Stimulated activated CD8-positive, alpha-beta memory T cell treated with anti-CD3 and anti-CD28 coated beads, Interleukin-2, amount 100 ng/mL, for 1 hour (primary cell): Measurements from ENCODE around the gene B4GALNT4.
"Not testable (repeated sequence)": the region's sequence is repeated elsewhere in the genome, so short reads cannot be mapped to it uniquely, and the experiment has no call there.

Experiments used
- DNase-seq, 2 donors: peaks; one replicate each; pipeline ENCODE4 v3.0.0-alpha.2; 2020; ENCODE audit warnings: low read depth in 2 of 2

B4GALNT4 gene

GRCh38 chr11:373716-374551 lies 4.6 kb downstream of the B4GALNT4 start:
- DNase-seq: no peak

GRCh38 chr11:375065-376025 lies 6.0 kb downstream of the B4GALNT4 start:
- DNase-seq: no peak

- DNase-seq: no peak
Measured at GRCh38 chr11:376531-377173, 7.4 kb downstream of the B4GALNT4 start.

- DNase-seq: no peak
Measured at GRCh38 chr11:377174-377865, 8.0 kb downstream of the B4GALNT4 start.

- DNase-seq: no peak
Measured at GRCh38 chr11:377883-378500, 8.7 kb downstream of the B4GALNT4 start.

GRCh38 chr11:379205-380094 lies 10.2 kb downstream of the B4GALNT4 start:
- DNase-seq: no peak

GRCh38 chr11:380095-380480 lies 10.8 kb downstream of the B4GALNT4 start:
- DNase-seq: no peak

GRCh38 chr11:380491-380890 lies 11.2 kb downstream of the B4GALNT4 start:
- DNase-seq: no peak

- DNase-seq: no peak
Measured at GRCh38 chr11:380996-381395, 11.7 kb downstream of the B4GALNT4 start.

GRCh38 chr11:381501-382072 lies 12.3 kb downstream of the B4GALNT4 start:
- no peak for DNase-seq

- DNase-seq: no peak
Measured at GRCh38 chr11:382081-382629, 12.9 kb downstream of the B4GALNT4 start.

GRCh38 chr11:383431-383830 lies 14.1 kb downstream of the B4GALNT4 start:
- DNase-seq: no peak

- DNase-seq: no peak
Measured at GRCh38 chr11:384511-384910, 15.2 kb downstream of the B4GALNT4 start.

- no peak for DNase-seq
Measured at GRCh38 chr11:385594-386351, 16.5 kb downstream of the B4GALNT4 start.

- no peak for DNase-seq
Measured at GRCh38 chr11:386483-386882, 17.2 kb downstream of the B4GALNT4 start.

- DNase-seq: no peak
Measured at GRCh38 chr11:387193-387793, 18.0 kb downstream of the B4GALNT4 start.

- not testable (repeated sequence) for DNase-seq
Measured at GRCh38 chr11:389369-389768, 20.1 kb downstream of the B4GALNT4 start.

- DNase-seq: no peak
Measured at GRCh38 chr11:390175-390574, 20.9 kb downstream of the B4GALNT4 start.
